NCI-H2107 treated with DMSO at 0.1 percent for 48 hours (cell line): Measurements from ENCODE around the gene INSL3.

Source experiments
- DNase-seq: peaks from one replicate; lab custom pipeline; 2025; ENCODE audit not compliant: unreplicated experiment; lab: John Stamatoyannopoulos, UW

The INSL3 gene

GRCh38 chr19:17846146-17846545 lies 24.8 kb upstream of the INSL3 start:
- DNase-seq: no peak

GRCh38 chr19:17843908-17844490 lies 22.7 kb upstream of the INSL3 start:
- no peak for DNase-seq

DNA sequence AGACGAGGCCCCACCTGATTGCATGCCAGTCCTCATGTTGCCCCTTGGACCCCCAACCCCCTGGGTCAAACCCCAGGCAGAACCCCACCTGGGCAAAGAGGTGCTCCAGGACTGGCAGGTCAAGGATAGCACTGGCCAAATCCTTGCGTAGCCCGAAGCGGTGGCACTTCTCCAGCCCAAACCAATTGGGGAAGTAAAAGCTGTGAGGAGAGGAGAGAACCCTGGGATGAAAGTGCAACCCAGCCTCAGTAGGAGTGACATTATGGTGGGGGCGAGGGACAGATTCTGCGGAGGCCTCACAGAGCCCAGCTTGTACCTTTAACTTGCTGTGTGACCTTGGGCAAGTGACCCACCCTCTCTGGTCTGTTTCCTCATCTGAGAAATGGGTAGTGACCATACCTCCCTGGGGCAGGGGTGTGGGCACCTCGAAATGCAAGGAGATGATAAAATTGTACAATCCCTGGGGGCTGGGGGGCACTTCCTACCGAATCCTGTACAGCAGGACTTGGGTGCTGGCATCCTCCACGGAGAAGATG lies 22.0 kb upstream of the INSL3 start:
- DNase-seq: no peak

GRCh38 chr19:17842663-17843291 lies 21.5 kb upstream of the INSL3 start:
- DNase-seq: no peak

GRCh38 chr19:17841810-17842662 lies 20.7 kb upstream of the INSL3 start:
- DNase-seq: no peak

DNA sequence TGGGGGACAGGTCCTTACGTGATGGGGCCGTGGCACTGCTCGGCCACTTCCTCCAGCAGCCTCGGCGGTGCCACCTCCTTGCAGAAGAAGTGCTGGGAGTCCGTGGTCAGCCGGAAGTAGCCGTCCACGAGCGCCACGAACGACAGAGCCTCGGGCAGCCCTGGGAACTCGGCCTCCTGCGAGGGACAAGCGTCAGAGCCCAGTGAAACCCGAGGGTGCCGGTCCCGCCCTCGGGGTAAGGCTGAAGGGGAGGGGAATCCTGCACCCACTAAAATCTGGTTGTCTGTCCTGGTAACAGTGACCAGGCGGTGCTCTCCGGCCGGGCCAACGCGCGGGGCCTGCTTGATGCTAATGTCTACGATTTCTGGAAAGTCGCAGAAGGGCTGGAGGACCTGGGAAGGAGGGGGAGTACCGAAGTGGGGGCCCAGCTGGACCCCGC lies 20.1 kb upstream of the INSL3 start:
- no peak for DNase-seq

GRCh38 chr19:17840019-17840418 lies 18.7 kb upstream of the INSL3 start:
- DNase-seq: no peak

DNA sequence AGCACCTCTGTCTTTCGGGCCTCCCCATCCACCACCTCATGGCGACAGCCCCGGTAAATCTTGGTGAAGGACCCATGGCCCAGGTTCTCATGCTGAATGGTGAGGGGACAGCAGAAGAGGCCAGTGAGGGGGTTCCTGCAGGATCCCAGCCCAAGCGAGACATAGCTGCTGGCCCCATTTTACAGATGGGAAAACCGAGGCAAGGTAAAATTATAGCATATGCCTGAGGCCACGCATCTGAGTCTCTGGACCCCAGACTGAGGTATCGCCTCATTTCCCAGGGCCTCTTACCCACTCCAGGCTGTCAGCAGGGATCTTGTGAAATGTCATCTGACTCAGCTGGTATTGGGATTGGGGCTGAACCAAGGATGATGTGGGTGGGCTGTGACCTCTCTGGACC lies 16.7 kb upstream of the INSL3 start:
- no peak for DNase-seq

DNA sequence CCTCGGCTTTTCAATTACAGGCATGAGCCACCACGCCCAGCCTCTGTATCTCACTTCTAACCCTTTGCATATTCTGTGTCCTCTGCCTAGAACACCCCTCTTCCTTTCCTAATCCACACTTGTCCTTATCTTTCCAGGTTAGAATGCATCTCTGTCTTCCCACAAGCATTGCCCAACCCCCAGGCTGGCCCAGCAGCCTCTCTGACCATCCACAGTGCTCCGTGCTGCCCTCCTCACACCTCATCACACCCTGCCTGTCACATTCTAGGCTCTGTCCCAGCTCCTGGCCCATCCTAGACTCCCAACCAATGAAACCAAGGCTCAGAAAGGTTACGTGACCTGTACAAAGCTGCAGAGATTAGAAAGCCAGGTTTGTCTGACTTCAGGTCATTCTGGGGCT lies 15.2 kb upstream of the INSL3 start:
- no peak for DNase-seq

GRCh38 chr19:17835182-17836006 lies 14.1 kb upstream of the INSL3 start:
- DNase-seq: no peak

DNA sequence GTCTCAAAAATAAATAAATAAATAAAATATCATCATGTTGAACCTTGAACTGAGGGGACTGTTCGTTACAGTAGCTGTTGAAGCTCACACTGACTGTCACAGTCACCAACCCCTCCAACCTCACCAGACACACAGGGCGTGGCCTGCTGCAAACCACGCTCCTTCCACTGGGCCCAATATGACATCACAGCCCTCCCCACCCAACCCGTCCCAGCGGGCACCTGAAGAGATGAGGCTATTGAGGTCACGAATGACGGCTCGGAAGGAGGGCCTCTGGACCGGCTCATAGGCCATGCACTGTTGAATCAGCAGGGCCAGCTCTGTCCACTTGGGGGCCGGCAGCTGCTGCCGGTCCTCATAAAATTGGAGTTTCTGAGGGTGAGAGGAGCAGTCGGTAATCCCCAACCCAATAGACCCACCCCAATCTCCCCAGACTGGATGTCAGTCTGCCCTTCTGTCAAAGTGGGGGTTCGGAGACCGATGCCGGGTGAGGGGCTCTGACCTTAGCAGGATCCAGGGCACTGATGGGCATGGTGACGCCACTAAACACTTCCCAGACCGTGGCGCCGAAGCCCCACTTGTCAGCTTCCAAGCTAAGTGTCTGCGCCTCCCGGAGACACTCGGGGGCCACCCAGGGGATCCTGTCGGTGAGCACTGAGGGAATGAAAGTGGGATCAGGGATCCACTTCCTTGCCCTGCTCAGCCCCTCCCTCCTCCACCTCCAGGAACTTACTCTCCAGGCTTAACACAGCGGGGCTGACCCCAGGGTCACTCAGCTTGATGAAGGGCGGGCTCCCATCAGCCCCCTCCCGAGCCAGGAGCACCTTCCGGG lies 13.2 kb upstream of the INSL3 start:
- no peak for DNase-seq

DNA sequence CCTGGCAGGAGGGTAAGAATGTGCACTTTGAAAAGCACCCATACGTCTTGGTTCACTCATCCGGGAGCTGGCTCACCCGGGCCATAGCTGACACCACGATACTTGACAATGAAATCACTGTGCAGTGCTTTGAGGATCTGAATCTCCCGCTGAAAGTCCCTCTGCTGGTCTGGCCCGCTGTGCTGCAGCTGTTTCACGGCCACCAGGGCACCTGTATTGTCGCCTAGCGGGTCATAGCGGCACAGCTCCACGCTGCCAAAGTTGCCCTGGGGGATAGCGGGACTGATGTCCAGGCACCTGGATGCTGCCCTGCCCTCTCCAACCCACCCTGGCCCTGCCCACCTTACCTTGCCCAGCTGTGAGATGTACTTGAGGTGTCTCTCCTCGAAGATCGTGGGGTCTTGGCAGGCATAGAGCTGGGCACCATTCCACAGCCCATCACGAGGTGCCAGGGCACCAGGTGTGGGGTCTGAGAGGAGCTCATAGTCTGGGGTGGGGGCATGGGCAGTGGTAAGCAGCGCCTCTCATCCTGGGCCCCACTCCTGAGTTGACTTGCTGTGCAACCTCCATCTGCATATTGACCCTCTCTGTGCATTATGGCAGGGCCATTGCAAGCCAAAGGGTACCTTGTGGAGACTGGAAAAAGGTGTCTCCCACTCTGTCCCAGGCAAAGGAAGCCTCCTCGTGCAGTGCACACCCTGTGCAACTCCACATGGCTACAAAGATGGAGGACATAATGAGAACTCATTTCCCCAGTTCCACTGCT lies 11.3 kb upstream of the INSL3 start:
- no peak for DNase-seq

GRCh38 chr19:17831419-17831888 lies 10.1 kb upstream of the INSL3 start:
- no peak for DNase-seq

GRCh38 chr19:17830567-17831418 lies 9.5 kb upstream of the INSL3 start:
- DNase-seq: no peak

GRCh38 chr19:17829855-17830566 lies 8.7 kb upstream of the INSL3 start:
- no peak for DNase-seq

GRCh38 chr19:17826508-17827056 lies 5.3 kb upstream of the INSL3 start:
- DNase-seq: no peak

DNA sequence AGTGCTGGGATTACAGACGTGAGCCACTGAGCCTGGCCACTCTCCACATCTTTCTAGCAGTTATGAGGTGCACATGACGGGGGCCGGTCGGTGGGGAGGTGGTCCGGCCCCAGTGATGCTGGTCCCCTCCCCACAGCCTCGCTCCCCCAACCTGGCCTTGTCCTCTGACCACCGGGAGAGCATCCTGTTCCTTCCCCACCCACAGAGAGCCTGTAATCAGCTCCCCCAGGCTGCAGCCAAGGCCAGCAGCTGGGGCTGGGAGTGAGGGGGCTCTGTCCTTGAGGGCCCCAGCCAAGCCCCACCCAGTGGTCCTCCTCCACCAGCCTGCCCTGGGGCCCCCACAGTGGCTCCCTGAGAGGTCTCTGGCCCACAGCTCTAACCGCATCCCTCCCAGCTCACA lies 3.0 kb upstream of the INSL3 start:
- DNase-seq: no peak
